ENCODE data around the gene C2CD2L. TPM values are rescaled to one million over a fixed set of nuclear protein-coding genes. Genes with fewer than 3 reads are reported as not detected.

Gene C2CD2L
- total RNA-seq, 2 donors from 2014 or later: 5.4 to 20.8 TPM

DNA sequence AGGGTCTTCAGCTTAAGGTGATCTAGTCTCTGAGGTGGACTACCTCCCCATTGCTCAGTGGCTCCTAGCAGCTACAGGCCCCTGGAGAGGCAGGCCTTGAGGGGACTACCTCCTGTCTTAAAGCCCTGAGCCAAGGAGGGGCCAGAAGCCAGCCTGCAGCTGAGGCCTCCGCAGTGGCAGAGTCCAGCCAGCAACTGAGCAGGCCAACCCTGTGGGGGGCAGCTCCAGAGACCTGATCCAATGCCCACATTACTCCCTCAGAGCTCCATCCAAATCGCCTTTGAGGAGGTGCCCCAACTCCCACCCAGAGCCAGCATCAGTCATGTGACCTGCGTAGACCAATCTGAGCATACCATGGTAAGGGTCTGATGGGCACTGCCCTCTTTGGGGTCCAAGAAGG lies 2.7 kb downstream of the C2CD2L start:
- intact Hi-C loops (cut with DNase I): no loop called here
- no peak for TF ChIP-seq POLR2A (IDR thresholded peaks at IDR 0.05)
- TF ChIP-seq, protein P1, sequence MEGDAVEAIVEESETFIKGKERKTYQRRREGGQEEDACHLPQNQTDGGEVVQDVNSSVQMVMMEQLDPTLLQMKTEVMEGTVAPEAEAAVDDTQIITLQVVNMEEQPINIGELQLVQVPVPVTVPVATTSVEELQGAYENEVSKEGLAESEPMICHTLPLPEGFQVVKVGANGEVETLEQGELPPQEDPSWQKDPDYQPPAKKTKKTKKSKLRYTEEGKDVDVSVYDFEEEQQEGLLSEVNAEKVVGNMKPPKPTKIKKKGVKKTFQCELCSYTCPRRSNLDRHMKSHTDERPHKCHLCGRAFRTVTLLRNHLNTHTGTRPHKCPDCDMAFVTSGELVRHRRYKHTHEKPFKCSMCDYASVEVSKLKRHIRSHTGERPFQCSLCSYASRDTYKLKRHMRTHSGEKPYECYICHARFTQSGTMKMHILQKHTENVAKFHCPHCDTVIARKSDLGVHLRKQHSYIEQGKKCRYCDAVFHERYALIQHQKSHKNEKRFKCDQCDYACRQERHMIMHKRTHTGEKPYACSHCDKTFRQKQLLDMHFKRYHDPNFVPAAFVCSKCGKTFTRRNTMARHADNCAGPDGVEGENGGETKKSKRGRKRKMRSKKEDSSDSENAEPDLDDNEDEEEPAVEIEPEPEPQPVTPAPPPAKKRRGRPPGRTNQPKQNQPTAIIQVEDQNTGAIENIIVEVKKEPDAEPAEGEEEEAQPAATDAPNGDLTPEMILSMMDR (IDR thresholded peaks at IDR 0.05): no peak
- Histone ChIP-seq H3K27ac (no peak overlapping the region), H3K36me3 (replicated peaks in 1 of 2; ENCODE audit: insufficient read depth in 1 of 2, low read depth in 2 of 2) (peaks cover 0 to 10% of the 10 kb centered on the region in 2 donors), H3K9me3 (no peaks in the 10 kb centered on the region), H3K4me3 (no peak overlapping the region), H3K4me1 (peaks cover 27% of the 10 kb centered on the region), H3K27me3 (no peaks in the 10 kb centered on the region)
- 80% methylated on average over 3 of the region's 3 CpGs; no CpG with 5 or more reads in 1 of the 2 donors for WGBS, 2 donors
- DNase-seq: no peak
- no peak for ATAC-seq

DNA sequence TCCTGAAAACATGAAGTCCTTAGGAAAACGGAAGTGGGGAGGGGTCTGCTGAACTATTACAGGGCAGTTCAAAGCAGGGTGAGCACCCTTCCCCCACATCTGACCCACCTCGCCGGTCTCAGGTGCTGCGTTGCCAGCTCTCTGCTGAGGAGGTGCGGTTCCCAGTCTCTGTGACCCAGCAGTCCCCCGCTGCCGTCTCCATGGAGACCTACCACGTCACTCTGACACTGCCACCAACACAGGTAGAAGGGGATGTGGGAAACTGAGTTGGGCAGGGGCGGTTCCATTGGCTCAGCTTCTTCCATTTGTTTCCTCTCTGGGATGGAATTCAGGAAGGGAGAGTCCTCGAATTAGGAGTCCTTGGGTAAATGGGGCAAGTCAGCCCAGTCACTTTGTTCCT lies 3.3 kb downstream of the C2CD2L start:
- WGBS, 2 donors: 80 to 94% methylated on average over 10 of the region's 10 CpGs
- Histone ChIP-seq H3K27me3 (no peaks in the 10 kb centered on the region), H3K4me3 (no peak overlapping the region), H3K36me3 (replicated peaks in 1 of 2; ENCODE audit: insufficient read depth in 1 of 2, low read depth in 2 of 2) (peaks cover 0 to 10% of the 10 kb centered on the region in 2 donors), H3K27ac (no peak overlapping the region), H3K4me1 (peaks cover 27% of the 10 kb centered on the region), H3K9me3 (no peaks in the 10 kb centered on the region)
- intact Hi-C loops (cut with DNase I): no loop called here
- TF ChIP-seq, protein P1 (IDR thresholded peaks at IDR 0.05): no peak
- TF ChIP-seq POLR2A (IDR thresholded peaks at IDR 0.05): no peak
- DNase-seq (no peak), ATAC-seq (no peak)

DNA sequence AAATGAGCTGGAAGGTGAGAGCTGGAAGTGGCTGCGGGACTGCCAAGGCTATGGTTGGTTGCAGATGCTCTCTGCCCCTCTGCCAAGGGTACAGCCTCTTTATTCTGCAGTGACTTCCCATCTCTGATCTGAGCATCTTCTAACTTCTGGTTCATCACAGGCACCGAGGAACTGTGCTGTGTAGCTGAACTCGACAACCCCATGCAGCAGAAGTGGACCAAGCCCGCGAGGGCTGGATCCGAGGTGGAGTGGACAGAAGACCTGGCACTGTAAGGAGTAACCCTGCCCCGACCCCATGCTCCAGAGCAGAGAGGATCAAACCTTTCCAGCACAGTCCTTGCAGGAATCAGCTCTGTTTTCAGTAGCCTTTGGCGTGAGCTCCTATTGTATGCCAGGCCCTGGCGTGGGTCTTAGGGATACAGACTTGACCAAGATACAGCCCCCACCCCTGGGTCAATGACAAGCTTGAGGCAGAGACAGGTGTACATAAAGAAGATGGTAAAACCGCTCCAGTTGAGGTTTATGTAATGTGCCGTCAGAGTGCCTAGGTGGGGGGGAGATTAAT lies 4.3 kb downstream of the C2CD2L start:
- 88 to 91% methylated on average over 6 to 11 of the region's 11 CpGs for WGBS, 2 donors
- no peak for DNase-seq
- intact Hi-C loops (cut with DNase I): no loop called here

DNA sequence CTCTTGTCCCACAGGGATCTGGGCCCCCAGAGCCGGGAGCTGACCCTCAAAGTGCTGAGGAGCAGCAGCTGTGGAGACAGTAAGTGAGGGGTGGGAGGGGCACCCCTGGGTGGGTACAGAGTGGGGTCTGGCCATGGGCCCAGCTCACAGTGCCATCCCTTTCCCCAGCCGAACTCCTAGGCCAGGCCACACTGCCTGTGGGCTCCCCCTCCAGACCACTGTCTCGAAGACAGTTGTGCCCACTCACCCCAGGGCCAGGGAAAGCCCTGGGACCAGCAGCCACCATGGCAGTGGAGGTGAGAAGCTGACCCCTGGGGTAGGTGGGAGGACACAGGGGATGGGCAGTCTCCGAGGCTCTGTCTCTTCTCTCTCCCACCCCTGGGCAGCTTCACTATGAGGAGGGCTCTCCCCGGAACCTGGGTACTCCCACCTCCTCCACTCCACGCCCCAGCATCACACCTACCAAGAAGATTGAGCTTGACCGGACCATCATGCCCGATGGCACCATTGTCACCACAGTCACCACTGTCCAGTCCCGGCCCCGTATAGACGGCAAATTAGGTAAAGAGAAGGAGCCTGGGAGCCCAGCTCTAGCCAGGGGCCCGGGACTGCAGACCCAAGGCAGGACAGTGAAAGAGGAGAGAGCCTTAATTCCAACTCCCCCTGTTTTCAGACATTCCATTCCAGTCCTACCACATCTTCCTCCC lies 5.3 kb downstream of the C2CD2L start:
- ATAC-seq (no peak), DNase-seq (no peak)
- TF ChIP-seq POLR2A (IDR thresholded peaks at IDR 0.05): no peak
- TF ChIP-seq, protein P1 (IDR thresholded peaks at IDR 0.05): no peak
- Histone ChIP-seq H3K27ac (no peak overlapping the region), H3K36me3 (replicated peaks in 1 of 2; ENCODE audit: insufficient read depth in 1 of 2, low read depth in 2 of 2) (peaks cover 0 to 10% of the 10 kb centered on the region in 2 donors), H3K9me3 (no peaks in the 10 kb centered on the region), H3K4me3 (no peak overlapping the region), H3K27me3 (no peaks in the 10 kb centered on the region), H3K4me1 (peaks cover 19% of the 10 kb centered on the region)
- WGBS, 2 donors: 88 to 90% methylated on average over 7 to 12 of the region's 12 CpGs
- intact Hi-C loops (cut with DNase I): no loop called here

More for the DNA sequence above, 4.3 kb downstream of the C2CD2L start:
- no peaks in the 10 kb centered on the region for H3K9me3 ChIP-seq
- H3K4me3 ChIP-seq: no peak overlapping the region
- no peak for ATAC-seq
- H3K27ac ChIP-seq: no peak overlapping the region
- H3K36me3 ChIP-seq (replicated peaks in 1 of 2; ENCODE audit: insufficient read depth in 1 of 2, low read depth in 2 of 2): peaks cover 0 to 10% of the 10 kb centered on the region in 2 donors
- TF ChIP-seq, protein P1 (IDR thresholded peaks at IDR 0.05): no peak
- no peaks in the 10 kb centered on the region for H3K27me3 ChIP-seq
- H3K4me1 ChIP-seq: peaks cover 24% of the 10 kb centered on the region
